RPMI7951 (cell line): ENCODE data around the gene ZXDC. TPM values are rescaled to one million over a fixed set of nuclear protein-coding genes. Genes with fewer than 3 reads are reported as not detected.
A peak's percentile ranks its signal among the peaks of the same experiment; 100 is the strongest.

Source experiments
- DNase-seq: peaks from one replicate; pipeline ENCODE4 v3.0.0-alpha.2; 2012; ENCODE audit warnings: low read depth
- total RNA-seq: library from RNA; depleted of rRNA; stranded (reverse); fragments of >200 nt; shearing (Covaris generic); gene quantifications from 2 replicates; pipeline ENCODE4 v1.2.3, GENCODE V29; 2014

ZXDC gene
- total RNA-seq, 1 experiment from 2014 or later, result 12.4 TPM

- DNase-seq, result no peak
Measured at GRCh38 chr3:126488886-126489569, 13.3 kb upstream of the ZXDC start.

- DNase-seq, result no peak
Measured at GRCh38 chr3:126488185-126488584, 12.5 kb upstream of the ZXDC start.

GRCh38 chr3:126487151-126487771 is 11.6 kb upstream of the ZXDC start:
- DNase-seq, result peak; percentile 85

GRCh38 chr3:126486360-126486847 is 10.7 kb upstream of the ZXDC start:
- no peak for DNase-seq

GRCh38 chr3:126485956-126486355 is 10.3 kb upstream of the ZXDC start:
- DNase-seq, result no peak

GRCh38 chr3:126485176-126485897 is 9.6 kb upstream of the ZXDC start:
- DNase-seq, result no peak

GRCh38 chr3:126484662-126485061 is 9.0 kb upstream of the ZXDC start:
- DNase-seq, result no peak

- DNase-seq, result no peak
Measured at GRCh38 chr3:126484148-126484547, 8.5 kb upstream of the ZXDC start.

GRCh38 chr3:126483321-126483761 is 7.7 kb upstream of the ZXDC start:
- DNase-seq, result no peak

GRCh38 chr3:126482503-126483255 is 7.0 kb upstream of the ZXDC start:
- DNase-seq, result no peak

GRCh38 chr3:126481808-126482502 is 6.3 kb upstream of the ZXDC start:
- peak; percentile 88 for DNase-seq

GRCh38 chr3:126480861-126481260 is 5.2 kb upstream of the ZXDC start:
- no peak for DNase-seq

GRCh38 chr3:126480206-126480605 is 4.5 kb upstream of the ZXDC start:
- DNase-seq, result no peak

GRCh38 chr3:126479642-126480041 is 4.0 kb upstream of the ZXDC start:
- DNase-seq, result no peak

GRCh38 chr3:126478581-126479310 is 3.1 kb upstream of the ZXDC start:
- no peak for DNase-seq

GRCh38 chr3:126477061-126477380 is 1.3 kb upstream of the ZXDC start:
- DNase-seq, result no peak

GRCh38 chr3:126476166-126477060 is 722 bp upstream of the ZXDC start:
- DNase-seq, result no peak

GRCh38 chr3:126474498-126475412 is 936 bp downstream of the ZXDC start:
- peak; percentile 55 for DNase-seq
